ENCODE results near the gene PTCHD1. TPM values are rescaled to one million over a fixed set of nuclear protein-coding genes. Genes with fewer than 3 reads are reported as not detected.

PTCHD1 gene
- total RNA-seq, 1 donor from 2014 or later: 0.16 TPM

- no peak for TF ChIP-seq CTCF (IDR thresholded peaks at IDR 0.05)
- H3K27me3 Mint-ChIP-seq (ENCODE audit: unreplicated experiment): no peaks in the 10 kb centered on the region
- H3K27ac Mint-ChIP-seq (ENCODE audit: unreplicated experiment): no peak overlapping the region
- no peak overlapping the region for H3K4me3 Mint-ChIP-seq (ENCODE audit: unreplicated experiment)
- no peaks in the 10 kb centered on the region for H3K4me1 Mint-ChIP-seq (ENCODE audit: unreplicated experiment)
- H3K9me3 Mint-ChIP-seq (ENCODE audit: unreplicated experiment): no peaks in the 10 kb centered on the region
- DNase-seq (ENCODE audit: extremely low spot score, unreplicated experiment): no peak
- no peaks in the 10 kb centered on the region for H3K36me3 Mint-ChIP-seq (ENCODE audit: unreplicated experiment)
Measured at GRCh38 chrX:23292988-23293651, 41.5 kb upstream of the PTCHD1 start.

GRCh38 chrX:23304881-23305280 lies 29.8 kb upstream of the PTCHD1 start:
- no peaks in the 10 kb centered on the region for H3K4me1 Mint-ChIP-seq (ENCODE audit: unreplicated experiment)
- no peak overlapping the region for H3K27ac Mint-ChIP-seq (ENCODE audit: unreplicated experiment)
- no peaks in the 10 kb centered on the region for H3K36me3 Mint-ChIP-seq (ENCODE audit: unreplicated experiment)
- no peak for DNase-seq (ENCODE audit: extremely low spot score, unreplicated experiment)
- no peaks in the 10 kb centered on the region for H3K9me3 Mint-ChIP-seq (ENCODE audit: unreplicated experiment)
- no peak for TF ChIP-seq CTCF (IDR thresholded peaks at IDR 0.05)
- no peaks in the 10 kb centered on the region for H3K27me3 Mint-ChIP-seq (ENCODE audit: unreplicated experiment)
- H3K4me3 Mint-ChIP-seq (ENCODE audit: unreplicated experiment): no peak overlapping the region

- no peak for DNase-seq (ENCODE audit: extremely low spot score, unreplicated experiment)
- H3K9me3 Mint-ChIP-seq (ENCODE audit: unreplicated experiment): no peaks in the 10 kb centered on the region
- H3K4me1 Mint-ChIP-seq (ENCODE audit: unreplicated experiment): no peaks in the 10 kb centered on the region
- no peak for TF ChIP-seq CTCF (IDR thresholded peaks at IDR 0.05)
- no peaks in the 10 kb centered on the region for H3K36me3 Mint-ChIP-seq (ENCODE audit: unreplicated experiment)
- H3K27me3 Mint-ChIP-seq (ENCODE audit: unreplicated experiment): peaks cover 4% of the 10 kb centered on the region
- no peak overlapping the region for H3K4me3 Mint-ChIP-seq (ENCODE audit: unreplicated experiment)
- no peak overlapping the region for H3K27ac Mint-ChIP-seq (ENCODE audit: unreplicated experiment)
Measured at GRCh38 chrX:23311731-23312130, 22.9 kb upstream of the PTCHD1 start.

- TF ChIP-seq CTCF (IDR thresholded peaks at IDR 0.05): no peak
- no peak for DNase-seq (ENCODE audit: extremely low spot score, unreplicated experiment)
- H3K36me3 Mint-ChIP-seq (ENCODE audit: unreplicated experiment): no peaks in the 10 kb centered on the region
- H3K4me3 Mint-ChIP-seq (ENCODE audit: unreplicated experiment): no peak overlapping the region
- no peaks in the 10 kb centered on the region for H3K9me3 Mint-ChIP-seq (ENCODE audit: unreplicated experiment)
- H3K27me3 Mint-ChIP-seq (ENCODE audit: unreplicated experiment): peaks cover 4% of the 10 kb centered on the region
- H3K27ac Mint-ChIP-seq (ENCODE audit: unreplicated experiment): no peak overlapping the region
- H3K4me1 Mint-ChIP-seq (ENCODE audit: unreplicated experiment): no peaks in the 10 kb centered on the region
Measured at GRCh38 chrX:23312136-23312535, 22.5 kb upstream of the PTCHD1 start.

GRCh38 chrX:23317799-23318724 lies 16.6 kb upstream of the PTCHD1 start:
- Mint-ChIP-seq H3K36me3 (ENCODE audit: unreplicated experiment) (no peaks in the 10 kb centered on the region), H3K4me1 (ENCODE audit: unreplicated experiment) (no peaks in the 10 kb centered on the region), H3K9me3 (ENCODE audit: unreplicated experiment) (no peaks in the 10 kb centered on the region), H3K4me3 (ENCODE audit: unreplicated experiment) (no peak overlapping the region), H3K27ac (ENCODE audit: unreplicated experiment) (no peak overlapping the region), H3K27me3 (ENCODE audit: unreplicated experiment) (peaks cover 5% of the 10 kb centered on the region)
- no peak for DNase-seq (ENCODE audit: extremely low spot score, unreplicated experiment)
- TF ChIP-seq CTCF (IDR thresholded peaks at IDR 0.05): peak; percentile 63

All from osteocyte (in vitro differentiated cells).